HG02610 (cell line): ENCODE measurements around the gene CTRB1.

Experiments
- ATAC-seq: cut with Tn5 transposase; IDR thresholded peaks from one replicate; pipeline ENCODE4 v1.9.1; 2021; ENCODE audit warnings: mild to moderate bottlenecking, moderate library complexity; ENCODE audit not compliant: unreplicated experiment

Gene CTRB1

GRCh38 chr16:75224306-75225082 is 5.7 kb downstream of the CTRB1 start:
- ATAC-seq: no peak

GRCh38 chr16:75225092-75225491 is 6.3 kb downstream of the CTRB1 start:
- ATAC-seq: no peak

DNA sequence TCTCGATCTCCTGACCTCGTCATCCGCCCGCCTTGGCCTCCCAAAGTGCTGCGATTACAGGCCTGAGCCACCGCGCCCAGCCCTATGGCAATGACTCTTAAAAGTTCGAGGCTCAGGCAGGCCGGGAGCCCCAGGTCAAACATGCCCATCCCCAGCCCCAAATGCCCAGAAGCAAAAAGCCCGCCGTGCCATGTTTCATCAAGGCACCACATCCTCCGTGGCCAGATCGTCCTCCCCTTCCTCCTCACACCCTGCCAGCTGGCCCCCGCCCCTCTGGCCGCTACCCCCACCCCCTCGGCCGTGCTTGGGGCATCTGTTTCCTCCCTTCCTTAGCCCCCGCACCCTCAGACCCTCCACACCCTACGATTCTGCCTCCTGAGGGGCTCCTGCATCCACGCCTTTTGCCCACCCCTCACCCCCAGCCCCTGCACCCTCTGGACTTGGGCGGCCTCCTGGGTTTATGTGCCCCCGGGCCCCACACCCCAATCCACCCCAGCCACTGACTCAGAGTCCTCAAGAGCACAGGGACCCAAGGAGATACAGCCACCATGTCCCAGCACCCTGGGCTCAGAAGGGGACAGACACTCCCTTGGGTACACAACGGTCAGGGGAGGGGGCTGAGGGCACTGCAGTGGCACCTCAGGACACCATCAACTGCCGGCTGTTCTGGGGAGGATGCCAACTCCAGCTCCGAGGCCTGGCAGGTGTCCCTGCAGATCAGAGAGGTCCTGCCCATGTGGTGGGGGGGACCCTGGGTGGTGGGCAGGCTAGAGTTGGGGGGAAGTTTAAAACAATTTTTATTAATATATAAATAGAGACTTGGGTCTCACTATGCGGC is 7.1 kb downstream of the CTRB1 start:
- ATAC-seq: no peak

DNA sequence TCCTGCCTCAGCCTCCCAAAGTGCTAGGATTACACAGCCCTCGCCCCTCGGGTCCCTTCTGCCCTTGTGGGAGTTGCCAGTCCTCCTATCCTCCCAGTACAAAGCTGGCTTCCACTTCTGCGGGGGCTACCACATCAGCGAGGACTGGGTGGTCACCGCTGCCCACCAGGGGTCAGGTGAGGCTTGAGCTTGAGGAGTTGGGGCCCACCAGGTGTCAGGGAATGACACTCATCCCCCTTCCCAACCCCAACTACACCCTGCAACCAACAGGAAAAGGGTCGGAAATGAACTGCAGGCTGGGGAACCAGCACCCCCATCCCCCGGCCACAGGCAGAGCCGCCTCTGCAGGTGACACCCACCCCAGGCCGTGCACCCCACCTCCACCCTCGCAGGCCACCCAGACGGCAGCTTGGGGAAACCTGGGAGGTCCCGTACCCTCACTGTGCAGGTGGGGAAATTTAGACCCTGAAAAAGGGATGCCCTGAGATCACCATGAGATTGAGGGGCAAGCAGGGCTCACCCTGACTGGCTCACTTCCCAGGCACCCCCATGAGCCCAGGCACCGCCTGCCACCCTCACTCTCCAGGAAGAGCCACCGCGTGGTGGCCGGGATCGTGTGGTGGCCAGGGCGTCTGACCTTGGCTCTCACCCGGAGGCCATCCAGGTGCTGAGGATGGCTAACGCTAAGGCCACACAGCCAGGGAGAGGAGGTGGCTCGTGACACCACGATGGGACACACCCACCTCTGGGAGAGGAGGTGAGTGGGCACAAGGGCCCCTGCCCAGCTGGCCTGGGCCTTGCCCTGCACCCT is 8.0 kb downstream of the CTRB1 start:
- no peak for ATAC-seq

DNA sequence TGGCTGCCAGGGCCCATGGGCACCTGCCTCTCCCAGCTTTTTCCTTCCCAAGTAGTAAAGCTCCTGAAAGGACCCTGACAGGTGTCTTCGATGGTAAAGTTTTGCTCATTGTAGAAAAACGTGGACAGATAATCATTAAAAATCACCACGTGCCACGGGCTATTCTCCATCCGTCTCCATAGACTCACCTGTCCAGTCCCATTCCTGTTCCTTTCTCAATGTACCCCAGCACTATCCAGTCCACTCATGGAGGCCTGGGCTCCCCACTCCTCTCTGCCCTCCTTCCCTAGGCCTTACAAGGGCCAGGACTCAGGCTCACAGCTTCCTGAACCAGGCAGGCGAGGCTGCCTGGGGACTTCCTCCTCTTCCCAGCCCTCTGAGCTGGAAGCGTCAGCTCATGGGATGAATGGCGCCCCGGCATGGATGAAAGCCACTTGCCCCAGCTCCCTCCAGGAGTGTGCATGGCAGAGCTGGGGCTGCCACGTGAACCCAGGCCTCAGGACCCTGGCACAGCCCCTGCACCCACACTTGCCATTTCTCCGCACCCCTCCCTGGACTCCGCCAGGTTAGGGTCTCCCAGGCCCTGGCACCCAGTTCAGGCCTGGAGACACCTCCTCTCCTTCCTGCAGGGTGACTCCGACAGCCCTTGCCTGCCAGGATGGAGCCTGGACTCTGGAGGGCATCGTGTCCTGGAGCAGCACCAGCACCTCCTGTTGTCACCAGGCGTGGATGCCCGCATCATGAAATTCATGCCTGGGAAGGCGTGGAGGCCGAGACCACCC is 8.8 kb downstream of the CTRB1 start:
- no peak for ATAC-seq

DNA sequence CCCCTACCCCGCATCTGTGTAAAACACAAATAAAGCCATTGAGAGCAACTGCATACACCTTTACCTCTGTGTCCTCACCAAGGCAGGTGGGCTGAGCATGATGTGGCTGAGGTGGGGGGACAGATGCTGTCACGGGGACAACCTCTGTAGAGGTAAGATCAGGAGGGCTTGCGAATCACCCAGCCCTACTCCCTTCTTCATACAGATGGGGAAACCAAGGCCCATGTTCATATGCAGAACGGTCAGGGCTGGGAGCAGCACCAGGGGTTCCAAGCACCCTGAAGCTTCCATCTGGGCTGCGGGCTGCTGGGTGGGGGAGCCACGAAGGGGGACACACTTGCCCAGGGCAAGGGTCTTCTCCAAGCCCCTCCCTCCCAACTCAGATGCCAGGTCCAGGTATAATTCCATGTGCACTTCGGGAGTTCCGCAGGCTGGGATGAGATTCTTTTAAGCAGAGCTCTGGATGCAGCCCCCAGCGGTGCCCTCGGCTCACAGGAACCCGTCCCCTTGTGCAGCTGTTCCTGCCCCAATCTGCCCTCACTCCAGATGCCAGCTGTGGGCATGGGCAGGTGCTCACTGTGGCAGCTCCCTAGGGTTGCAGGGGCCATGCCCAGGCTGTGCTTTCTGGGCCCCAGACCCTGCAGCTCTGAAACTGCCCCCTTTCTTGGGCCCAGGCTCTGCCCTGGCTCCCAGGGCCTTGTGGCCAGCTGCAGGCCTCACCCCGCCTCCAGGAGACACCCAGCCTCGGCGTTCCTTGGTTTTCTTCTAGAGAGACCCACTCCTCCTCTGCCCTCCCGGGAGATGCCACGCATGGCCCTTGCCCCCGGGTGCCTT is 9.6 kb downstream of the CTRB1 start:
- ATAC-seq: no peak

DNA sequence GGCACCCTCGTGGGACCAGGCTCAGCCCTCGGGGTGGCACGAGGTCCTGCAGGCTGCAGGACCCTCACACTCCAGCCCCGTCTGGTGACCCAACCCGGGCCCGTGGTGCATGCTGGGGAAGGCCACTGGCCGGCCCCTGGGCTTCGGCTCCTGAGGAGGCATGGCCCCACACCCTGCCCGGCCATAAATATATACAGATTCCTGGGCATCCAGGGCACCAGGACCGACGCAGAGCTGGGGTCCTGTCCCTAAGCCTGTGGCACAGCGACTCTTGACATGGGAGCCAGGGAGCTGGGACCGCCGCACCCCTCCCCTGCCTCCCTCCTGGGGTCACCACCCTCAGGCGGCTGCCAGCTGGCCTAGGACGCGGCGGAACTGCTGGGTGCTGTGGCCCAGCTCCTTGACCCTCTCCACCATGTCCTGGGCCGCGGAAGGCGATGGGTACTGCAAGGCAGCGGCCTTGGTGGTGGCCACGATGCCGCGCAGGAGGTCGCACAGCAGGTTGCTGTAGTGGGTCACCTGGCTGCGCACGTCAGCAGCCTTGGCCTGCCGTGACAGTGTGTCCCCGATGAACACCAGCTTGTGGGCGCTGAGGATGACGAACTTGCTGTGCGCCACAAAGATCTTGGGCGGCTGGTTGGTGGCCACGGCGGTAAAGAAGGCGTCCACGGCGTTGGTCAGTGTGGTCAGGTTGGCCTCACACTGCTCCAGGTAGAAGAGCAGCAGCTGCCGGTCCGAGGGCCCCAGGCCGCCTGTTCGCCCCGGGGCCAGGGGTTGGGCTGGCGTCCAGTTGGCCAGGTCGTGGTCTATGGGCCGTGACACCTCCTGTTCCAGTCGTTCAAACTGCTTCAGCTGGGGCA is 10.6 kb downstream of the CTRB1 start:
- ATAC-seq: no peak

- ATAC-seq: no peak
These were observed 11.8 kb downstream of the CTRB1 start for GRCh38 chr16:75230471-75231110.

DNA sequence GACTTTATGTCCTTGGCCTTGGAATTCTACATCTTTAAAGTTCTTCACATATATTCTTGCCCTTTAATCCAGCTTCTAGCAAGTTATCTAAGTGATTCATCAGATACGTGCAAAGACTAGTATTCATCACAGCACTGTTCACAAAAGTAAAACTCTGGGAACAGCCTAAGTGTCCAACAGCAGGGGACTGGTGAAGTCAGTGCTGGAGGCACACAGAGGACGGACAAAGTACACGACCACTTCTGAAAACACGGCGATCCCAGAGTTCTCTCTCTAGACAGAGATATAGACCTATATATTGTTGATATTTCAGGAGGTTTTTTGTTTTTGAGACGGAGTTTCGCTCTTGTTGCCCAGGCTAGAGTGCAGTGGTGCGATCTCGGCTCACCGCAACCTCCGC is 12.8 kb downstream of the CTRB1 start:
- ATAC-seq: no peak

GRCh38 chr16:75233611-75233938 is 14.8 kb downstream of the CTRB1 start:
- ATAC-seq: no peak

GRCh38 chr16:75234856-75235696 is 16.3 kb downstream of the CTRB1 start:
- ATAC-seq: no peak

GRCh38 chr16:75235721-75236193 is 17.0 kb downstream of the CTRB1 start:
- no peak for ATAC-seq

GRCh38 chr16:75236232-75236631 is 17.4 kb downstream of the CTRB1 start:
- ATAC-seq: no peak

GRCh38 chr16:75236736-75237397 is 18.1 kb downstream of the CTRB1 start:
- no peak for ATAC-seq

- no peak for ATAC-seq
These were observed 18.8 kb downstream of the CTRB1 start for GRCh38 chr16:75237398-75238131.
